Trophoblast cell (in vitro differentiated cells and primary cell): ENCODE results near the gene LRRC26.

Experiments used
- DNase-seq, 2 donors: peaks; one replicate each; pipeline ENCODE4 v3.0.0-alpha.2; 2016
- H2AFZ ChIP-seq: 2 replicates; pipeline ENCODE4 v1.6.1; 2013; ENCODE audit warnings: low read length, moderate library complexity, mild to moderate bottlenecking; ENCODE audit not compliant: insufficient read depth, poor library complexity
- H2AK5ac ChIP-seq: 2 replicates; pipeline ENCODE4 v1.6.1; 2013; ENCODE audit warnings: mild to moderate bottlenecking, low read length
- H2BK120ac ChIP-seq: 2 replicates; pipeline ENCODE4 v1.6.1; 2013; ENCODE audit warnings: low read length, mild to moderate bottlenecking, moderate library complexity; ENCODE audit not compliant: insufficient read depth, poor library complexity
- H2BK12ac ChIP-seq: 2 replicates; pipeline ENCODE4 v1.6.1; 2013; ENCODE audit warnings: mild to moderate bottlenecking, low read length, moderate library complexity
- H2BK5ac ChIP-seq: 2 replicates; pipeline ENCODE4 v1.6.1; 2013; ENCODE audit warnings: low read length, low read depth, moderate library complexity, mild to moderate bottlenecking; ENCODE audit not compliant: poor library complexity
- H3K14ac ChIP-seq: 2 replicates; pipeline ENCODE4 v1.6.1; 2013; ENCODE audit warnings: mild to moderate bottlenecking, low read length
- H3K18ac ChIP-seq: 2 replicates; pipeline ENCODE4 v1.6.1; 2013; ENCODE audit warnings: mild to moderate bottlenecking, low read length
- H3K23ac ChIP-seq: 2 replicates; pipeline ENCODE4 v1.6.1; 2013; ENCODE audit warnings: low read length
- H3K27ac ChIP-seq: 2 replicates; pipeline ENCODE4 v1.5.1; 2013; ENCODE audit warnings: low read depth, mild to moderate bottlenecking, inconsistent platforms, low read length, moderate library complexity
- H3K27me3 ChIP-seq: 2 replicates; pipeline ENCODE4 v1.6.1; 2013; ENCODE audit warnings: inconsistent platforms, mild to moderate bottlenecking, low read length, moderate library complexity; ENCODE audit not compliant: insufficient read depth
- H3K36me3 ChIP-seq, 2 experiments: 1 replicate in 1 of 2; 2 replicates in 1 of 2; pipeline ENCODE4 v1.6.1; 2013; ENCODE audit warnings: low read length in 2 of 2, mild to moderate bottlenecking in 2 of 2, moderate library complexity in 1 of 2; ENCODE audit not compliant: insufficient read depth in 2 of 2, control insufficient read depth in 1 of 2
- H3K4ac ChIP-seq: 2 replicates; pipeline ENCODE4 v1.6.1; 2013; ENCODE audit warnings: low read depth, mild to moderate bottlenecking, low read length, moderate library complexity
- H3K4me1 ChIP-seq, 2 experiments: 1 replicate in 1 of 2; 2 replicates in 1 of 2; pipeline ENCODE4 v1.6.1; 2013; ENCODE audit warnings: low read length in 2 of 2, mild to moderate bottlenecking in 2 of 2, moderate library complexity in 1 of 2; ENCODE audit not compliant: insufficient read depth in 2 of 2, control insufficient read depth in 1 of 2
- H3K4me2 ChIP-seq: 2 replicates; pipeline ENCODE4 v1.6.1; 2013; ENCODE audit warnings: inconsistent platforms, mild to moderate bottlenecking, low read length, moderate library complexity
- H3K4me3 ChIP-seq: 2 replicates; pipeline ENCODE4 v1.5.1; 2013; ENCODE audit warnings: mild to moderate bottlenecking, low read depth, low read length, inconsistent platforms
- H3K79me1 ChIP-seq: one replicate; pipeline ENCODE4 v1.6.1; 2013; ENCODE audit warnings: low read length
- H3K79me2 ChIP-seq: 2 replicates; pipeline ENCODE4 v1.6.1; 2013; ENCODE audit warnings: low read length, mild to moderate bottlenecking; ENCODE audit not compliant: control insufficient read depth, insufficient read depth, poor library complexity
- H3K9ac ChIP-seq: 2 replicates; pipeline ENCODE4 v1.6.1; 2013; ENCODE audit warnings: mild to moderate bottlenecking, low read length
- H3K9me3 ChIP-seq: 2 replicates; pipeline ENCODE4 v1.6.1; 2013; ENCODE audit warnings: low read depth, mild to moderate bottlenecking, control low read depth, inconsistent platforms, low read length; ENCODE audit not compliant: insufficient read depth
- H4K12ac ChIP-seq: 2 replicates; pipeline ENCODE4 v1.6.1; 2013; ENCODE audit warnings: low read depth, mild to moderate bottlenecking, low read length, moderate library complexity
- H4K8ac ChIP-seq: 2 replicates; pipeline ENCODE4 v1.6.1; 2013; ENCODE audit warnings: low read depth, mild to moderate bottlenecking, low read length, moderate library complexity
- H4K91ac ChIP-seq: one replicate; pipeline ENCODE4 v1.6.1; 2013; ENCODE audit warnings: low read depth, mild to moderate bottlenecking, low read length, moderate library complexity
- WGBS: extraction: QIAGEN DNeasy Blood & Tissue Kit; methylation state at CpG from one replicate; pipeline ENCODE4 v1.1.7; 2013; ENCODE audit warnings: missing lambda C conversion rate; ENCODE audit not compliant: insufficient read length, insufficient coverage; ENCODE audit errors: extremely low coverage; 5-methylcytosine and 5-hydroxymethylcytosine counted together

LRRC26 gene

GRCh38 chr9:137167277-137167746, 2.5 kb downstream of the LRRC26 start:
- H3K4ac ChIP-seq = no peak overlapping the region
- no peak overlapping the region for H4K91ac ChIP-seq
- DNase-seq = no peak
- peaks cover 0 to 11% of the 10 kb centered on the region in 2 experiments for H3K4me1 ChIP-seq
- no peak overlapping the region for H2BK5ac ChIP-seq
- H3K9me3 ChIP-seq = peaks cover 6% of the 10 kb centered on the region
- no peaks in the 10 kb centered on the region for H3K79me1 ChIP-seq
- H3K4me3 ChIP-seq = no peak overlapping the region
- peaks cover 73% of the 10 kb centered on the region for H3K27me3 ChIP-seq
- no peak overlapping the region for H3K9ac ChIP-seq
- no peak overlapping the region for H4K8ac ChIP-seq
- no peaks in the 10 kb centered on the region for H3K79me2 ChIP-seq
- no peak overlapping the region for H2BK120ac ChIP-seq
- no peak overlapping the region for H4K12ac ChIP-seq
- no CpG with 5 or more reads among the region's 44 CpGs for WGBS
- no peak overlapping the region for H2BK12ac ChIP-seq
- no peak overlapping the region for H3K14ac ChIP-seq
- H3K18ac ChIP-seq = no peak overlapping the region
- no peak overlapping the region for H2AK5ac ChIP-seq
- H3K27ac ChIP-seq = no peak overlapping the region
- H3K4me2 ChIP-seq = no peak overlapping the region
- H3K36me3 ChIP-seq = no peaks in the 10 kb centered on the region
- H3K23ac ChIP-seq = no peak overlapping the region
- H2AFZ ChIP-seq = no peak overlapping the region

DNA sequence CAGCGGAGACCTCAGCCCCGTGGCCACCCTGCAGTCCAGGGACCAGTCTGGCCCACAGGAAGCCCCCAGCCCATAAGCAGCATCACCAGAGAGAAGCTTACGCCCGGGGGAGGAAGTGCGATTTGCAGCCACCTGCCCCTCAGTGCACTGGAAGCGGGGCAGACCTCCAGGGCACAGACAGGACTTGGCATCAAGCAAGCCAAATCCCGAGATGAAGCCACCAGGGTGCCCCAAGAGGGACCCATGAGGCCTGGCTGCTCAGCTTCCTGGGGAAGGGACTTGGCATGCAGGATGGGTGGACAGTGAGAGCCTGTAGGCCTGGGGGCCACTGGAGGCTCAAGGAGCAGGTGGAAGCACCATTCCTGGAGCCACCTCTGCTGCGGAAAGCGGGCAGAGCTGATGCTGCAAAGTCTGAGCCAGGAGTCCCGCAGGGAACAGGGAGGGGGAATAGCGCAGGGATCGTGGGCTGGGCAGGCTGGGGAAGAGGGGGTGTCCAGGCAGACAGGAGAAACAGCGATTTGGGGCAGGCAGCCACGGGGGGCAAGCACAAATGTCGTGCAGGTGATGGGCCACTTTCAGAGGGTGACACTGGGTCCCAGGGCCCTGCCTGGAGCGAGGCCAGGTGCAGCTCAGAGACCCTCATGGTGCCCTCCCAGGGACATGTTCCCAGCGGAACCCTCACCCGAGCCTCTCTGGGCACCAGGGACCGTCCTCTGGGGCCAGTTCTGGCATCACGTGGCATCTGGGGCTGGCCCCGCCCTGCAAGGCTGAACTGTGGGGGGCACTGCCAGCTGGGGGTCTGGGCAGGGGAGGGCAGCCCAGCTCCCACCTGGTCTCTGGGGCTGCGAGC, 3.2 kb downstream of the LRRC26 start:
- Histone ChIP-seq H3K79me2 (no peaks in the 10 kb centered on the region), H3K4me3 (no peak overlapping the region), H3K4ac (no peak overlapping the region), H2BK5ac (no peak overlapping the region), H3K27me3 (peaks cover 80% of the 10 kb centered on the region), H2AFZ (no peak overlapping the region), H3K79me1 (no peaks in the 10 kb centered on the region), H3K18ac (no peak overlapping the region), H2BK12ac (no peak overlapping the region), H3K23ac (no peak overlapping the region), H2AK5ac (no peak overlapping the region), H3K4me1 (peaks cover 0 to 11% of the 10 kb centered on the region in 2 experiments), H2BK120ac (no peak overlapping the region), H3K4me2 (no peak overlapping the region), H4K91ac (no peak overlapping the region), H4K8ac (no peak overlapping the region), H3K14ac (no peak overlapping the region), H3K36me3 (no peaks in the 10 kb centered on the region), H3K27ac (no peak overlapping the region), H4K12ac (no peak overlapping the region), H3K9me3 (peaks cover 12% of the 10 kb centered on the region), H3K9ac (no peak overlapping the region)
- DNase-seq = no peak
- WGBS = no CpG with 5 or more reads among the region's 22 CpGs

- H3K36me3 ChIP-seq = no peaks in the 10 kb centered on the region
- H4K8ac ChIP-seq = no peak overlapping the region
- H3K79me1 ChIP-seq = no peaks in the 10 kb centered on the region
Measured at GRCh38 chr9:137165250-137165836, 4.5 kb downstream of the LRRC26 start.

DNA sequence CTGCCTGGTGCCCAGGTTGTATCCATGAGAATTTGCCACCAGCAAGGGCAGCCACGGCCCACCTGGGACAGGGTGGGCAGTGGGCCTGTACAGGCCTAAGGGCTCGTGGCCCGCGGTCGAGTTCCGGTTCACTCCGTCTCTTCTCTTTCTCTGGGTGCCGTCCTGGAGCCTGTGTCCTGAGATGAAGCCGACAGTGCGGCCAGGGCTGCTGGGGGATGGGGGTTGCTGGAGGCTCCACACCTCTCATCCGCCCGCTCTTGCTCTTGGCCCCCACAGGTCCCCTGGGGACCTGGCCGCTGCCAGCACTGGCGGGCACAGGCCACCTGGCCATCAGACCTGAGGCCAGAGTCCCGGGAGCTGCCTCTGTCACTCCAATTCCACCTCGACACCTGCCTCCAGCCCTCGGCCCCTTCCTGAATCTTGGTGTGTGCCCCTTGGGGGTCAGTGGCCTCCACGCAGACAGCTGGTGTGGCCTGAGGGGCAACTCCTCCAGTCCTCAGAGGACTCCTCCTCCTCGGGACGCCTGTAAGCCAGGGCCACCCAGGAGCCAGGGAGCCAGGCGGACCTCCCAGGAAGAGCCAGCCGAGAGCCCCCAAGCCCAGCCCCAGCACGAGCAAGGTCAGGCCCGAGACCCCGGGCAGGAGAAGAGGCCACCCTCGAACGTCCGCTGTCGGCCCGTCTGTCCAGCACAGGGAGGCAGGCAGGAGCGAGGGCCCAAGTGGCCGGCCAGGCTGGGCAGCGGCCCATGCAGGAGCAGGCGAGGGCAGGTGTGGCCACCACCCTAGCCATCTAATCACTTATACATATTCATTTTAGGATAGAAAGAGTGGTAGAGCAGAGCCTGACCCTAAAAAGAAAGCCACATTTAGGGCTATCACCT, 5.2 kb downstream of the LRRC26 start:
- H4K8ac ChIP-seq = no peak overlapping the region
- no peaks in the 10 kb centered on the region for H3K36me3 ChIP-seq
- no peak overlapping the region for H3K18ac ChIP-seq
- H4K12ac ChIP-seq = no peak overlapping the region
- DNase-seq = no peak
- no peak overlapping the region for H3K4me2 ChIP-seq
- H3K9ac ChIP-seq = no peak overlapping the region
- no peak overlapping the region for H2AK5ac ChIP-seq
- H3K79me2 ChIP-seq = no peaks in the 10 kb centered on the region
- no peak overlapping the region for H3K23ac ChIP-seq
- H3K14ac ChIP-seq = no peak overlapping the region
- no peak overlapping the region for H2BK120ac ChIP-seq
- no peak overlapping the region for H4K91ac ChIP-seq
- H3K9me3 ChIP-seq = peaks cover 15% of the 10 kb centered on the region
- H2AFZ ChIP-seq = no peak overlapping the region
- no peak overlapping the region for H2BK12ac ChIP-seq
- peaks cover 75% of the 10 kb centered on the region for H3K27me3 ChIP-seq
- H3K4ac ChIP-seq = no peak overlapping the region
- no CpG with 5 or more reads among the region's 34 CpGs for WGBS
- H3K4me3 ChIP-seq = no peak overlapping the region
- no peak overlapping the region for H2BK5ac ChIP-seq
- peaks cover 0 to 10% of the 10 kb centered on the region in 2 experiments for H3K4me1 ChIP-seq
- H3K27ac ChIP-seq = no peak overlapping the region
- no peaks in the 10 kb centered on the region for H3K79me1 ChIP-seq

More at GRCh38 chr9:137165250-137165836, 4.5 kb downstream of the LRRC26 start:
- no peak overlapping the region for H3K4me2 ChIP-seq
- H2AK5ac ChIP-seq = no peak overlapping the region
- no peak overlapping the region for H2BK12ac ChIP-seq
- no peak overlapping the region for H2BK5ac ChIP-seq
- no peak overlapping the region for H2BK120ac ChIP-seq
- no CpG with 5 or more reads among the region's 32 CpGs for WGBS
- no peak overlapping the region for H4K12ac ChIP-seq
- no peak overlapping the region for H3K9ac ChIP-seq
- H3K27ac ChIP-seq = no peak overlapping the region
- H3K79me2 ChIP-seq = no peaks in the 10 kb centered on the region
- peaks cover 0 to 11% of the 10 kb centered on the region in 2 experiments for H3K4me1 ChIP-seq
- H3K4ac ChIP-seq = no peak overlapping the region
- no peak overlapping the region for H4K91ac ChIP-seq
- peaks cover 80% of the 10 kb centered on the region for H3K27me3 ChIP-seq
- no peak overlapping the region for H3K23ac ChIP-seq
- no peak overlapping the region for H2AFZ ChIP-seq
- H3K18ac ChIP-seq = no peak overlapping the region
- no peak for DNase-seq
- no peak overlapping the region for H3K14ac ChIP-seq
- peaks cover 13% of the 10 kb centered on the region for H3K9me3 ChIP-seq
- H3K4me3 ChIP-seq = no peak overlapping the region
